ENCODE data around the gene ZNF646. TPM values are rescaled to one million over a fixed set of nuclear protein-coding genes. Genes with fewer than 3 reads are reported as not detected.
A peak's percentile ranks its signal among the peaks of the same experiment; 100 is the strongest.
"Not testable (repeated sequence)": the region's sequence is repeated elsewhere in the genome, so short reads cannot be mapped to it uniquely, and the experiment has no call there.

Gene ZNF646
- total RNA-seq, 6 experiments from 2014 or later, result 13.0 to 16.3 (median 14.7) TPM

DNA sequence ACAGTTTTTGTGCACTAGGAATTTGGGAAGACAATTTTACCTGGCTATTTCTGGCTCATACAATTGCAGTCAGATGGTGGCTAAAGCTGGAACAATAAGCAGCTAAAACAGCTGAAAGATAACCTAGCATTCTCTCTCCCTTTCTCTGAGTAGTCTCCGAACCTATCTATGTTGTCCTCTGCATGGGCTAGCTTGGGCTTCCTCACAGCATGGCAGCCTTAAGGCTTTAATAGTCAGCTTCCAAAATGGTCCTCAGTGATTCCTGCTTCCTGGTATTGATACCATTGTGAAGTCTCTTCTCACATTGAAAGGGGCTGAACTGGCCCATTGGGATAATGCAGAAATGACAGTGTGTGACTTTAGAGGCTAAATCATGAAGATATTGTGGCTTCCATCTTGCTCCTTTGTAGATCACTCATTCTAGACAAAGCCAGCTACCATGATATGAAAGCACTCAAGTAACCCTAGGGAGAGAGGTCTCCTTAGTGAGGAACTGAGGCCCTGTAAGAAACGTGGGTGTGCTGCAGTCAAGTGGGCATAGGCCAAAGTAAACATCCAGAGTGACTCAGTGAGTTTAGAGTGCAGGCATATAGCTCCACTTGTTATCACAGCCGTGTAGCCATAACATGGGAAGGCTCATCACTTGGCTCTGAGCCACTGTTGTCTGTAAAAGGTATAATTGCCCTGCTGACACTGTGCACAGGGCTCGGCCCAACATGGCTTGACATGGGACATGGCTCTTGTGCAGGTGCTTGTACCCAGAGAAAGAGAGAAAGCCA is 25.8 kb downstream of the ZNF646 start:
- Mint-ChIP-seq H3K36me3 (ENCODE audit: low read depth) (peaks cover 5% of the 10 kb centered on the region), H3K4me3 (no peak overlapping the region), H3K9me3 (peaks cover 6% of the 10 kb centered on the region), H3K4me1 (ENCODE audit: low read depth) (peaks cover 18% of the 10 kb centered on the region), H3K27me3 (ENCODE audit: insufficient read depth) (peaks cover 2% of the 10 kb centered on the region; the same call in 1 of the 2 replicates), H3K27ac (no peak overlapping the region)
- TF ChIP-seq, protein P1, sequence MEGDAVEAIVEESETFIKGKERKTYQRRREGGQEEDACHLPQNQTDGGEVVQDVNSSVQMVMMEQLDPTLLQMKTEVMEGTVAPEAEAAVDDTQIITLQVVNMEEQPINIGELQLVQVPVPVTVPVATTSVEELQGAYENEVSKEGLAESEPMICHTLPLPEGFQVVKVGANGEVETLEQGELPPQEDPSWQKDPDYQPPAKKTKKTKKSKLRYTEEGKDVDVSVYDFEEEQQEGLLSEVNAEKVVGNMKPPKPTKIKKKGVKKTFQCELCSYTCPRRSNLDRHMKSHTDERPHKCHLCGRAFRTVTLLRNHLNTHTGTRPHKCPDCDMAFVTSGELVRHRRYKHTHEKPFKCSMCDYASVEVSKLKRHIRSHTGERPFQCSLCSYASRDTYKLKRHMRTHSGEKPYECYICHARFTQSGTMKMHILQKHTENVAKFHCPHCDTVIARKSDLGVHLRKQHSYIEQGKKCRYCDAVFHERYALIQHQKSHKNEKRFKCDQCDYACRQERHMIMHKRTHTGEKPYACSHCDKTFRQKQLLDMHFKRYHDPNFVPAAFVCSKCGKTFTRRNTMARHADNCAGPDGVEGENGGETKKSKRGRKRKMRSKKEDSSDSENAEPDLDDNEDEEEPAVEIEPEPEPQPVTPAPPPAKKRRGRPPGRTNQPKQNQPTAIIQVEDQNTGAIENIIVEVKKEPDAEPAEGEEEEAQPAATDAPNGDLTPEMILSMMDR (IDR thresholded peaks at IDR 0.05), result no peak
- peak; percentile 47 for DNase-seq

DNA sequence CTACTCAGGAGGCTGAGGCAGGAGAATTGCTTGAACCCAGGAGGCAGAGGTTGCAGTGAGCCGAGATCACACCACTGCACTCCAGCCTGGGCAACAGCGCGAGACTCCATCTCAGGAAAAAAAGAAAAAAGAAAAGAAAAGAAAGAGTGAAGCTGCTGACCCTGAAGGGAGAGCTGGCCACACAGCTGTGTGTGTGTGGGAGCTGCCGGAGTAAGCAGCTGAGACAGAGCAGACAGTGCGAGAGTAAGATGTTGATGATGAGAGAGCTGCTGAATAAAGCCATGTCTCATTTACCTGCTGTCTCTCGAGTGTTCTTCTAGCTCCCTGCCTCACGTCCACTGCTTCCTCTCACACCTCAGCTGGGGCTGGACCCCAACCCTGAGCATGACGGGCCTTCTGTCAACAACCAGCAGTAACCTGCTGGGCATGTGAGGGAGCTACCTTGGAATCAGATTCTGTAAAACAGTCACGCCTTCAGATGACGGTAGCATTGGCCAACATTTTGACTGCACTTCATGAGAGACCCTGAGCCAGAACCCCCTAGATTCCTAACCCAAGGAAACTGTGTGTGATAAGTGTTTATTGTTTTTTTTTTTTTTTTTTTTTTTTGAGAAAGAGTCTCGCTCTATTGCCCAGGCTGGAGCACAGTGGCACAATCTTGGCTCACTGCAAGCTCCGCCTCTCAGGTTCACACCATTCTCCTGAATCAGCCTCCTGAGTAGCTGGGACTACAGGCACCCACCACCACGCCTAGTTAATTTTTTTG is 26.8 kb downstream of the ZNF646 start:
- not testable (repeated sequence) for DNase-seq; H3K27me3 Mint-ChIP-seq (ENCODE audit: insufficient read depth); H3K36me3 Mint-ChIP-seq (ENCODE audit: low read depth); H3K9me3 Mint-ChIP-seq; H3K27ac Mint-ChIP-seq; H3K4me3 Mint-ChIP-seq
- H3K4me1 Mint-ChIP-seq (ENCODE audit: low read depth), result peaks cover 14% of the 10 kb centered on the region

DNA sequence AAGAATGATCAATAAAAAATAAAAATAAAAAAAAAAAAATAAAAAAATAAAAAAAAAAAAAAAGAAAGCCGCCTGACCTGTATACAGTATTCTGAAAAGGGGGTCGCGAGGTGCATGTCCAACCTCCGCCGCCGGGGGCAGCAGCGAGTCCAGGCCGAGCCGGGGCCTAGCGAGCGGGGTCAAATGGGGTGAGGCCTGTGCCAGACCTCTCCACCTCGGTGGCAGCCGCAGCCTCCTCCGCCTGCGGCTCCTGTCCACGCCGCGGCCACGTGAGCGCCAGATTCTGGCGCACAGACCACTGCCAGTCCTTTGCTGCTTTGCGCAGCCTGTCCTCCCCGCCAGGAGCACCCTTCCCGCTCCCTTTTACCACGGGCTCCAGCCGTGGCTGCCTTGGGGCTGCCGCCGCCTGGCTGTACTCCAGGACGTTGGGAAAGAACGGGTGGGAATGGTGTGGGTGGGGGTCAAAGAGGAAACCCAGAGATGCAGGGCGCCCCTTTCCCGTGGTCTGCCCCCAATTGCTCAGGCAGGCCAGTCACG is 31.5 kb downstream of the ZNF646 start:
- H3K27me3 Mint-ChIP-seq (ENCODE audit: insufficient read depth), result no peaks in the 10 kb centered on the region
- peak overlapping the region; percentile 64 for H3K27ac Mint-ChIP-seq
- TF ChIP-seq, protein P1 (IDR thresholded peaks at IDR 0.05), result peak; percentile 87
- H3K4me3 Mint-ChIP-seq, result peak overlapping the region; percentile 20; the same call in 1 of the 2 replicates
- H3K9me3 Mint-ChIP-seq, result no peaks in the 10 kb centered on the region
- peak; percentile 32 for DNase-seq
- H3K36me3 Mint-ChIP-seq (ENCODE audit: low read depth), result peaks cover 14% of the 10 kb centered on the region
- H3K4me1 Mint-ChIP-seq (ENCODE audit: low read depth), result peaks cover 19% of the 10 kb centered on the region

DNA sequence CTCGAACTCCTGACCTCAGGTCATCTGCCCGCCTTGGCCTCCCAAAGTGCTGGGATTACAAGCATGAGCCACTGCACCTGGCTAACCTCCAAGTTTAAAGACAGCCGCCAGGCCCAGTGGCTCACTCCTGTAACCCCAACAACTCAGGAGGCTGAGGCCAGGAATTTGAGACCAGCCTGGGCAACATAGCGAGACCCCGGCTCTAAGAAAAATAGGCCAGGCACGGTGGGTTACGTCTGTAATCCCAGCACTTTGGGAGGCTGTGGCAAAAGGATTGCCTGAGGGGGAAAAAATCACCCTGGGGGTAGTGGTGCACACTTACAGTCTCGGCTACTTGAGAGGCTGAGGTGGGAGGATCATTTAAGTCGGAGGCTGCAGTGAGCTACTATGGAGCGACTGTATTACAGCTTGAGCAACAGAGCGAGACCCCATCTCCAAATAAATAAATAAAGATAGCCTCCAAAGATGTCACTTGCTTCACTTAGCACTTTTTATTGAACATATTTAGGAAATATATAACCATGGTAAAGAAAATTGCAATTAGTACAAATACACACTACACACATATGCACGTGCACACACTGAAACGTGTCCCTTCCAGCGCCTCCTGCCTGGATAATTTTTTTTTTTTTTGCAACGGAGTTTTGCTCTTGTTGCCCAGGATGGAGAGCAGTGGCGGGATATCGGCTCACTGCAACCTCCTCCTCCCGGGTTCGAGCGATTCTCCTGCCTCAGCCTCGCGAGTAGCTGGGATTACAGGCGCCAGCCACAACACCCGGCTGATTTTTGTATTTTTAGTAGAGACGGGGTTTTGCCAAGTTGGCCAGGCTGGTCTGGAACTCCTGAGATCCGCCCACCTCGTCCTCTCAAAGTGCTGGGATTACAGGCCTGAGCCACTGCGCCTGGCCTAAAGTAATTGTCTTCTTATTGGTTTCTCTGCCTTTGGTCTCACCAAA is 32.6 kb downstream of the ZNF646 start:
- Mint-ChIP-seq H3K4me1 (ENCODE audit: low read depth) (peaks cover 19% of the 10 kb centered on the region), H3K27me3 (ENCODE audit: insufficient read depth) (no peaks in the 10 kb centered on the region; the same call in 1 of the 2 replicates), H3K9me3 (no peaks in the 10 kb centered on the region), H3K36me3 (ENCODE audit: low read depth) (peaks cover 14% of the 10 kb centered on the region), H3K27ac (no peak overlapping the region), H3K4me3 (no peak overlapping the region)
- TF ChIP-seq, protein P1 (IDR thresholded peaks at IDR 0.05), result no peak
- no peak for DNase-seq

DNA sequence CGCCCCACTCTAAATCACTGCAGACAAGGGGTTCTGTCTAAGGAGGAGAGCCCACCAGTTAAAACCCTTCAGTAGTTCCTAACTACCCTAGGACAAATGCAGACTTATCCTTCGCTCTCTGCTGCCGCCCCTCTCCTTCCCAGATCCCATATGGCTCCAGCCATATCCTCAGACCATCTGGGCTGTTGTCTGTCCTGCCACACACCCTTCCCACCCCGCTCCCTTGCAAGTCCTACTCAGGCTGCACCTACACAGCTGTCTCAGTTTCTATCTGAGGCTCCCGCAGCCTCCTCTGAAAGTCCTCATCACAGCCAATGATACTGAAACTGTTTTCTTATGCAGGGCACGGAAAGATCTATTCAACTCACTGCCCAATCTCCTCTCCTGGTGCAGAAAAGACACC is 33.2 kb downstream of the ZNF646 start:
- Mint-ChIP-seq H3K27me3 (ENCODE audit: insufficient read depth) (no peaks in the 10 kb centered on the region; the same call in 1 of the 2 replicates), H3K36me3 (ENCODE audit: low read depth) (peaks cover 14% of the 10 kb centered on the region), H3K4me1 (ENCODE audit: low read depth) (peaks cover 19% of the 10 kb centered on the region), H3K4me3 (peak overlapping the region; percentile 86; the same call in 1 of the 2 replicates), H3K9me3 (no peaks in the 10 kb centered on the region), H3K27ac (no peak overlapping the region)
- TF ChIP-seq, protein P1 (IDR thresholded peaks at IDR 0.05), result no peak
- no peak for DNase-seq

All from HFFc6 (cell line).